SH-SY5Y (cell line): ENCODE measurements around the gene OGFR.

Source experiments
- GATA2 ChIP-seq: IDR thresholded peaks from 2 replicates; pipeline ENCODE4 v1.6.1; 2011; ENCODE audit warnings: mild to moderate bottlenecking, low read depth, low read length
- GATA3 ChIP-seq: IDR thresholded peaks from 2 replicates; pipeline ENCODE4 v1.6.1; 2011; ENCODE audit warnings: low read depth, mild to moderate bottlenecking, low read length, moderate library complexity

Gene OGFR

GRCh38 chr20:62824476-62825332 is 20.1 kb downstream of the OGFR start:
- TF ChIP-seq GATA2 (no peak), GATA3 (no peak)

GRCh38 chr20:62825333-62825985 is 20.8 kb downstream of the OGFR start:
- TF ChIP-seq GATA3 (no peak), GATA2 (no peak)

DNA sequence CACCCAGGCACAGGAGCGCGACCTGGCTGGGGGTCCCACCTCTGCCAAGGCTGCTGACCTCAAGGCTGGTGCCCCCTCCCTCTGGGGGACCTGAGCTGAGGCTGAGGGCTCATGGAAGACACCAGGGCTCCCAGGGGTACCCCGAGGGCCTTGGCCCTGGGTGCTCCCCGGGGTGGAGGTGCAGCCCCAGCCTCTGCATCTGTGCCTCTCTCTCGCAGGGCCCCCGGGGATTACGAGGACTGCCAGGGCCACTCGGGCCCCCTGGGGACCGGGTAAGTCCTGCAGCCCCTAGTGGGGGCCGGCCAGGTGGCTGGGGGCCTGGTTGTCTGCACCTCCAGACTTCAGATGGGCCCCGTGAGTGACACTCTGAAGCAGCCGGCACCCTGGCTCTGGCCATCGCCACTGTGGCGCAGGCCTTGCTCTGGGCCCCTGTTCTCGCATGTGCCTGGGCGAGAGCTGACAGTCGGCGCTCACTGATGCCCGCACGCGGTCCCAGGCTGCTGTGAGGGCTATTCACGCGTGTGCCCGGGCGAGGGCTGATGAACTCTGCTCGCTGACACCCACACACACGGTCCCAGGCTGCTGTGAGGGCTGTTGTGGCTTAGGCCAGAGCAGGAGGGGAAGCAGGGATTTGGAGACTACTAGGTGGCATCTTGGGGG is 21.5 kb downstream of the OGFR start:
- TF ChIP-seq GATA3 (no peak), GATA2 (no peak)

GRCh38 chr20:62826646-62827310 is 22.1 kb downstream of the OGFR start:
- TF ChIP-seq GATA3 (no peak), GATA2 (no peak)

- TF ChIP-seq GATA2 = no peak
- no peak for TF ChIP-seq GATA3
Measured at GRCh38 chr20:62827311-62828038, 22.8 kb downstream of the OGFR start.

DNA sequence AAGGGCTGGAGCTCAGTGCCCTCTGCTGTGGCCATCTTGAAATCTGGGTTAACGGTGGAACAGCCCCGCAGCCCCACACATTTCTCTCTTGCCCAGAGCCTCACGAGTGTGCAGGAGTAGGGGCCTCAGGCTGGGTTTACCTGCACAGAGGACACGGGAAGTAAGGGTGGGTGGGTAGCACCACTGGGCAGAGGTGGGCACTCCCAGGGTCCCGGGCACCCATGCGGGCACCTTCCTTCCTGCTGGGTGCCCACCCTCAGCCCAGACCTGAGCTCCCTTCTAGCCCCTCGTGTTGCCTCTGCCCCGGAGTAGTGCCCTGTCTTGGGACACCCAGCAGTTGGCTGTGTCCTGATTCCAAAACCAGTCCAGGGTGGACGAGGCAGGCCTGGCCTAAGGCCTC is 23.4 kb downstream of the OGFR start:
- TF ChIP-seq GATA3 (no peak), GATA2 (no peak)

DNA sequence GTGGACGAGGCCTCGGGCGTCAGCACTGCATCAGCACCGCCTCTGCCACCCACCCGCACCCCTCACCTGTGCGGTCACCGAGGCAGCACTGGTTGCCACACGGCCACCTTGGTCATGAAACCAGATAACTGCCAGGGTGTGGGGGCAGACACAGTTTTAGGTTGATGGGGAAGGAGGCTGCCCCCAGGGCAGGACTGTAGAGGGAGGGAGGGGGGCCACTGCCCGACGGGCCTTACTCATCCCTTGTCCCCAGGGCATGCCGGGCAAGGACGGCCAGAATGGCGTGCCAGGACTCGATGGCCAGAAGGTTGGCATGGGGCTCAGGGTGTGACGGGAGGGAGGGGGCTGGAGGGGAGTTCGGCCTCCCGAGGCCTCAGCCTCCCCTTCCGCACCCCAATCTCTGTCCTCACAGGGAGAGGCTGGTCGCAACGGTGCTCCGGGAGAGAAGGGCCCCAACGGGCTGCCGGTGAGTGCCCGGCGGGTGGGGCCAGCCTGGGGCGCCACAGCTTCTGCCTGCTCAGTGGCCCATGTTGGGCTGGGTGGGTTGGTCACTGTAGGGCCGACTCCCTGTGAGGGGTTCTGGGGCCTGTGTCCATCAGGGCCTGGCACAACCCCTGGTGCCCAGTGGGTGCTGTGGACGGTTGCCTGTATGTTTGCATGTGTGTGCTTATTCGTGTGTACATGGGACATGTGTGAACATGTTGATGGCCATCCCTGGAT is 24.0 kb downstream of the OGFR start:
- TF ChIP-seq GATA3 = no peak
- TF ChIP-seq GATA2 = no peak

DNA sequence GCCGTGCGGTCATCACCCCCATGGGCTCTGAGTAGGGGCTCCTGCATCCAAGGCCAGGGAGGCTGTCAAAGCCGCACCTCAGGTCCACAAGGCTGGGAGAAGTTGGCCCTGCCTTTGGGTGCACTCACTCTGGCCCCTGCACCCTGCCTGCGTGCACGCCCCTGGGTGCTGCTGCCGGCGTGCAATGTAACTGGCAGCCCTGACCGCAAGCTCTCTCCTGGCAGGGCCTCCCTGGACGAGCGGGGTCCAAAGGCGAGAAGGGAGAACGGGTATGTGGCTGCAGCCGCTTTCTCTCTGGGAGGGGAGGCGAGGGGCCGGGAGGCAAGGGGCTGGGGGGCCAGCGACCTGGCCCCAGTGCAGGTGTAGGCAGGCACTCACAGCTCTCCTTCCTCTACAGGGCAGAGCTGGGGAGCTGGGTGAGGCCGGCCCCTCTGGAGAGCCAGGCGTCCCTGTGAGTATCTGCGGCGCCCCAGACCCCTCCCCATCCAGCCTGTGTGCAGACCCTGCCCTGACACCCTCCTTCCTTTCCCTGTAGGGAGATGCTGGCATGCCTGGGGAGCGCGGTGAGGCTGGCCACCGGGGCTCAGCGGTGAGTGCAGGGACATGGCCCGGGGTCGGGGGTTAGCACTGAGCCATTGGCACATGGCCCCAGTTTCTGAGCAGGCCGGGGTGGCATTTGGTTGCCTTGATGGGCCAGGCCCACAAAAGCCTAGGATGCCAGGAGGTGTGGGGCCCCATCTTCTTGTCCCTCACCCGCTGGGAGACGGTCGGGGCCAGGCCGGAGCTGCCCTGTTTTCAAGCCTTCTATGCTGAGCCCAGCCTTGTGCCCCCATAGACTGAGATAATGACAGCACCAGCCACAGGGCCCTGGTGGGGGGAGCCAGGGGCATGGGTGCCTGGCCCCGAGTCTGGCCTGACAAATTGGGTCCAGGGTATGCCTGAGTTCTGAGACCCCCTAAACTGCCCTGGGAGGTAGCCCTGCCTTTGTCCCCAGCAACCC is 24.9 kb downstream of the OGFR start:
- no peak for TF ChIP-seq GATA3
- TF ChIP-seq GATA2 = no peak

DNA sequence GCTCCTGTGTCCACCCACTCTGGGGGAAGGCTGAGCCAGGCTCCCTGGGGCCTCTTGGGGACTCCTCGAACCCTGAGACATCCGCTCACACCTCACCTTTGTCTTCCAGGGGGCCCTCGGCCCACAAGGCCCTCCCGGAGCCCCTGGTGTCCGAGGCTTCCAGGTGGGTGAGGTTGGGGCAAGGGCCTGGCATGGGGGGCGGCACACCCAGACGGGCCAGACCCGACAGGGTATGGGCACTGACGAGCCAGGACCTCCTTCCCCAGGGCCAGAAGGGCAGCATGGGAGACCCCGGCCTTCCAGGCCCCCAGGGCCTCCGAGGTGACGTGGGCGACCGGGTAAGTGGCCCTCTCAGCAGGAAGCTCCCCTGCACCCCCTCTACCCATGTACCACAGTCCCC is 25.6 kb downstream of the OGFR start:
- TF ChIP-seq GATA2 = no peak
- TF ChIP-seq GATA3 = no peak

DNA sequence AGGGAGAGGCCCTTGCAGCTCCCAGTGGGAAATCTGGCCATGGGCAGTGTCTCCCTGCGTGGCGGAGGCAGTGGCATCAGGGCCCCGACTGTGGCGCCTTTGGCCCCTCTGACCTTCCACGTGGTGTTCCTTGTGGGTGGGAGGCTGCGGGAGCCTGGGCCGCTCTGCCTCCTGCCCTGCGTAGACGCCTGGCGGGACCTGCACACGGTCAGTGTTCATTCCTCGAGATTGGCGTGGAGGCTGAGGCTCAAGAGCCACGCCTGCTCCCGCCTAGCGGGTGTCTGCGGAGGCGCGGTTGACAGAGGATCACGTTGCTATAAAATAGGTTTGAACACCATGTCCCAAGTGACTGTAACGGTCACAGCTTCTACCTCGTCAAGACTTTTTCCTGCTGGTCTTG is 26.2 kb downstream of the OGFR start:
- no peak for TF ChIP-seq GATA2
- TF ChIP-seq GATA3 = no peak

DNA sequence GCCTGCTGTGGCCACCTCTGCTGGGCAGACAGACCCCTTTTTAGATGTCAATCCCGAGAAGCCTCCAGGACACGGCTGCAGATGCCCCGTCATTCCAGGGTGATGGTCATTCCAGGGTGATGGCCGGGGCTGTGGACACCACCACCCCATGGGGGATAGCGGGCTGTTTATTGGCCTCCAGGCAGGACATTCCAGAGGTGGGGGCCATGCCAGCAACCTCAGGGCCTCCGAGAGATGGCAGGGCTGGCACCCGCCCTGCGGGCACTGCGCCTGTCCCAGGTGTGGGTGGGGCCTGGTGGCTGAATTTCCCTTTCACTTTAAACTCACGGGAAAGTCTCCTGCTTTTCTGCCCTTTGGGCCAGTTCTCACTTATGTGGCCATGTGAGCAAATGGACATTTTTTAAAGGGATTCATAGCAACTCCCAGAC is 26.7 kb downstream of the OGFR start:
- TF ChIP-seq GATA2 (no peak), GATA3 (no peak)

- TF ChIP-seq GATA3 (no peak), GATA2 (no peak)
Measured at GRCh38 chr20:62831854-62832211, 27.2 kb downstream of the OGFR start.
